K562 (cell line): ENCODE measurements around the gene MVP. TPM values are rescaled to one million over a fixed set of nuclear protein-coding genes. Genes with fewer than 3 reads are reported as not detected.

Source experiments
- CXXC5 ChIP-seq: fragments of 250-450 bp; sonication (Bioruptor Pico); IDR thresholded peaks from 2 replicates; pipeline ENCODE4 v1.8.0; 2022; ENCODE audit warnings: inconsistent platforms, mild to moderate bottlenecking, moderate library complexity
- EP300 ChIP-seq: IDR thresholded peaks from 2 replicates; pipeline ENCODE4 v1.6.1; 2012; ENCODE audit warnings: low read length, improper control_type of control experiment
- ETS1 ChIP-seq: conservative IDR thresholded peaks from 2 replicates; pipeline ENCODE4 v1.6.1; 2011; ENCODE audit warnings: low read depth, mild to moderate bottlenecking, low read length; ENCODE audit not compliant: control insufficient read depth
- HIVEP1 ChIP-seq: fragments of 250-450 bp; sonication (Bioruptor Pico); IDR thresholded peaks from 2 replicates; pipeline ENCODE4 v1.4.0; 2020; ENCODE audit warnings: mild to moderate bottlenecking
- HNRNPH1 ChIP-seq: fragments of 200-400 bp; formaldehyde crosslinking; optimal IDR thresholded peaks from 2 replicates; pipeline ENCODE3; 2017; ENCODE audit warnings: low read depth, mild to moderate bottlenecking, low read length, moderate library complexity
- MNT ChIP-seq, 2 experiments: fragments of 450-650 bp; conservative IDR thresholded peaks; 2 replicates each; pipeline ENCODE4 v1.6.1; 2017; ENCODE audit warnings: mild to moderate bottlenecking in 2 of 2, moderate library complexity in 2 of 2
- PHB ChIP-seq: fragments of 250-450 bp; sonication (Bioruptor Pico); IDR thresholded peaks from 2 replicates; pipeline ENCODE4 v1.5.0; 2021
- POLR2AphosphoS5 ChIP-seq: IDR thresholded peaks from 2 replicates; pipeline ENCODE4 v1.6.1; 2011; ENCODE audit warnings: mild to moderate bottlenecking, low read depth, low read length, moderate library complexity; ENCODE audit not compliant: control insufficient read depth, insufficient read depth
- RBM17 ChIP-seq: fragments of 200-400 bp; formaldehyde crosslinking; IDR thresholded peaks from 2 replicates; pipeline ENCODE4 v1.6.1; 2017; ENCODE audit warnings: low read depth, mild to moderate bottlenecking, low read length, borderline replicate concordance
- RBM34 ChIP-seq: fragments of 200-400 bp; formaldehyde crosslinking; IDR thresholded peaks from 2 replicates; pipeline ENCODE4 v1.6.1; 2018; ENCODE audit warnings: low read length, borderline replicate concordance; ENCODE audit not compliant: insufficient read depth
- TCF7 ChIP-seq: sonication (generic); IDR thresholded peaks from 2 replicates; pipeline ENCODE4 v1.6.1; 2016; ENCODE audit warnings: antibody characterized with exemption, borderline replicate concordance
- ZBTB2 ChIP-seq: fragments of 450-650 bp; IDR thresholded peaks from 2 replicates; pipeline ENCODE4 v1.6.1; 2016; ENCODE audit warnings: antibody characterized with exemption
- ZBTB43 ChIP-seq: sonication (generic); formaldehyde crosslinking; IDR thresholded peaks from 2 replicates; pipeline ENCODE4 v1.8.0; 2023; ENCODE audit warnings: mild to moderate bottlenecking, missing genetic modification reagents
- ZNF3 ChIP-seq: fragments of 250-450 bp; sonication (Bioruptor Pico); IDR thresholded peaks from 2 replicates; pipeline ENCODE4 v1.5.0; 2021; ENCODE audit warnings: mild to moderate bottlenecking, moderate library complexity
- ZNF398 ChIP-seq: fragments of 250-450 bp; sonication (Bioruptor Pico); IDR thresholded peaks from 2 replicates; pipeline ENCODE4 v1.8.0; 2021; ENCODE audit warnings: moderate library complexity, mild to moderate bottlenecking, inconsistent platforms
- polyA plus RNA-seq, 8 experiments: library from polyadenylated mRNA; depleted of rRNA in 4 of 8; stranded (reverse) in 5 of 8; unstranded in 3 of 8; fragments of >200 nt; fragmentation: Nextera tagmentation in 2 of 8; fragmentation: Illumina TruSeq in 1 of 8; extraction: Ambion mirVana in 2 of 8; extraction: Trizol in 1 of 8; gene quantifications; 2 replicates each; pipeline versions ENCODE4 v1.2.1 to v1.2.3, GENCODE V29; 2011 to 2014; ENCODE audit warnings: inconsistent platforms in 1 of 8, missing spikeins in 1 of 8
- total RNA-seq, 7 experiments: library from RNA; depleted of rRNA in 6 of 7; stranded (reverse); fragments of >200 nt in 6 of 7; fragmentation: Illumina TruSeq in 2 of 7; extraction: Trizol in 2 of 7; gene quantifications; 2 replicates each; pipeline versions ENCODE4 v1.2.1 to v1.2.3, GENCODE V29; 2011 to 2021; ENCODE audit warnings: low replicate concordance in 1 of 7

Gene MVP
- total and polyA plus RNA-seq, 9 of the 15 experiments (the other 6 are each of a cell fraction or from before 2014, with no cell fraction given) = 0.39 to 1.9 (median 0.76) TPM; not detected in 2

- TF ChIP-seq ZNF398 (CRISPR knock-in tag) (no peak), HIVEP1 (peak; percentile 75; the same call in 1 of the 2 replicates), CXXC5 (CRISPR knock-in tag) (peak; percentile 91), HNRNPH1 (no peak), PHB (CRISPR knock-in tag) (no peak; the same call in 1 of the 2 replicates), ZBTB2 (peak; percentile 99), RBM17 (no peak), RBM34 (no peak), POLR2AphosphoS5 (peak; percentile 60), ZNF3 (CRISPR knock-in tag) (no peak), ETS1 (peak; percentile 65), MNT (conservative IDR thresholded peaks at IDR 0.05) (peak; percentile 79 to 87), ZBTB43 (CRISPR knock-in tag) (peak; percentile 67; the same call in 1 of the 2 replicates), EP300 (no peak), TCF7 (0 out of 2 replicates have a peak, but pooled peaks have one; percentile 20)
Measured at GRCh38 chr16:29815793-29816693, 4.2 kb upstream of the MVP start, which contains the start of gene PAGR1 (continued).
